Measurements from ENCODE around the gene RGS10. TPM values are rescaled to one million over a fixed set of nuclear protein-coding genes. Genes with fewer than 3 reads are reported as not detected.

RGS10 gene
- total RNA-seq, 1 experiment from 2014 or later = 22.6 TPM

- ChIA-PET POLR2A (no interaction called here), CTCF (no interaction called here)
- H3K27ac Mint-ChIP-seq = no peak overlapping the region
These were observed 68.7 kb downstream of the RGS10 start for GRCh38 chr10:119473771-119474170.

GRCh38 chr10:119470920-119471702 lies 71.4 kb downstream of the RGS10 start:
- Mint-ChIP-seq H3K36me3 (no peaks in the 10 kb centered on the region), H3K9me3 (peaks cover 7% of the 10 kb centered on the region), H3K4me3 (no peak overlapping the region), H3K27me3 (ENCODE audit: low read depth) (peaks cover 31% of the 10 kb centered on the region), H3K4me1 (no peaks in the 10 kb centered on the region), H3K27ac (no peak overlapping the region)
- POLR2A ChIA-PET = no interaction called here
- DNase-seq (ENCODE audit: low spot score) (no peak), ATAC-seq (no peak)
- CTCF ChIA-PET = interaction anchor here (0.9 to 1.9 kb wide), 2 partner anchors 19 to 26 kb away, joined by 3 to 5 read pairs; no protein-coding TSS in a partner anchor
- TF ChIP-seq PREB (CRISPR knock-in tag; IDR thresholded peaks at IDR 0.05; ENCODE audit: borderline replicate concordance) (no peak), AR (CRISPR knock-in tag; IDR thresholded peaks at IDR 0.05) (no peak), STAT6 (CRISPR knock-in tag; conservative IDR thresholded peaks at IDR 0.05; ENCODE audit: low read depth) (no peak), HMGA2 (CRISPR knock-in tag; IDR thresholded peaks at IDR 0.05) (no peak), ZNF425 (CRISPR knock-in tag; conservative IDR thresholded peaks at IDR 0.05) (no peak), HMGXB4 (CRISPR knock-in tag; IDR thresholded peaks at IDR 0.05) (no peak), ZNF671 (CRISPR knock-in tag; IDR thresholded peaks at IDR 0.05) (no peak), MYBL2 (CRISPR knock-in tag; IDR thresholded peaks at IDR 0.05) (no peak), USF1 (CRISPR knock-in tag; IDR thresholded peaks at IDR 0.05) (no peak), FOXP4 (CRISPR knock-in tag; IDR thresholded peaks at IDR 0.05) (no peak)

More at GRCh38 chr10:119473771-119474170, 68.7 kb downstream of the RGS10 start:
- no peak overlapping the region for H3K4me3 Mint-ChIP-seq
- TF ChIP-seq ZBTB21 (CRISPR knock-in tag; IDR thresholded peaks at IDR 0.05; ENCODE audit: borderline replicate concordance) = no peak
- TF ChIP-seq NR3C1 (CRISPR knock-in tag; conservative IDR thresholded peaks at IDR 0.05; ENCODE audit: low read depth) = no peak
- no peak for TF ChIP-seq ELF4 (CRISPR knock-in tag; IDR thresholded peaks at IDR 0.05; ENCODE audit: low read depth)
- no peak for TF ChIP-seq ZNF281 (CRISPR knock-in tag; IDR thresholded peaks at IDR 0.05)
- ATAC-seq (no peak), DNase-seq (ENCODE audit: low spot score) (no peak)
- H3K4me1 Mint-ChIP-seq = peaks cover 9% of the 10 kb centered on the region
- no peaks in the 10 kb centered on the region for H3K36me3 Mint-ChIP-seq
- peaks cover 7% of the 10 kb centered on the region for H3K9me3 Mint-ChIP-seq
- H3K27me3 Mint-ChIP-seq (ENCODE audit: low read depth) = peaks cover 58% of the 10 kb centered on the region

Data from WTC11 (cell line).